Myocyte (in vitro differentiated cells): Measurements from ENCODE around the gene SAMD10. TPM values are rescaled to one million over a fixed set of nuclear protein-coding genes. Genes with fewer than 3 reads are reported as not detected.

Source experiments
- DNase-seq: peaks from one replicate; pipeline ENCODE4 v3.0.0-alpha.2; 2012; ENCODE audit warnings: low read depth
- total RNA-seq: library from RNA; depleted of rRNA; stranded (reverse); fragments of >200 nt; gene quantifications from 2 replicates; pipeline ENCODE4 v1.2.3, GENCODE V29; 2014

SAMD10 gene
- total RNA-seq, 1 donor from 2014 or later: 1.1 TPM

DNA sequence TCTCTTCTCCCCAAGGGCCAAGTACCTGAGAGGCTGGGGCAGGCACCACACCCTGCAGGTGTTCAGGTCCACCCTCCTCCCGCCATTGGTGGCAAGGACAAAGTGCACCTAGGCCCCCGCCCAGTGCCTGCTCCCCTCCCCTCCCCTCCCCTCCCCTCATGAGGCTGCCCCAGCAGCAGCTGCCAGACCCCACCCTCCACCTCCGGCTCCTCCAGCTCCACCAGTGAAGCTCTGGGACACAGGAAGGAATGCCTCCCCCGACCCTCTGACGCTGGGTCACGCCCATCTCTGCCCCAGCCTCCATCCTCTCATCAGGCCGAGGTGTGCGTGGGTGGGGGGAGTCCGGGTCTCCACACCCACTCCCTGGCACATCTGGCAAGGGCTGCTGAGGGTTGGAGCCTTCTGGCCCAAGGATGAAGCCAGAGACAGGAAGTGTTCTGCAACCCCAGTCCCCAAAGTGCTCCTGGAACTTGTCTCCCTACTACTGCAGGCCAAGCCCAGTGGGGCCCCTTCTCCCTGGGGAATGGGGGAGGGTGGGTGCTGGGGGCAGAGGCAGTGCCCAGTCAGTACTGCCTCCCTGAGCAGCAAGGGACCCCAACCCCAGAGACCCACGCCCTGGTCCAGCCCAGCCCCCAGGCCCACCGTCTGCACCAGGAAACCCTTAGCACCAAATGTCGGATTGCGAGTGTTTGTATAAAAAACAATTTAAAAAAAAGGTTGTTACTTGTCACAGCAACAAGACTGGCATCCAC lies 21.6 kb downstream of the SAMD10 start:
- DNase-seq: peak; percentile 58

DNA sequence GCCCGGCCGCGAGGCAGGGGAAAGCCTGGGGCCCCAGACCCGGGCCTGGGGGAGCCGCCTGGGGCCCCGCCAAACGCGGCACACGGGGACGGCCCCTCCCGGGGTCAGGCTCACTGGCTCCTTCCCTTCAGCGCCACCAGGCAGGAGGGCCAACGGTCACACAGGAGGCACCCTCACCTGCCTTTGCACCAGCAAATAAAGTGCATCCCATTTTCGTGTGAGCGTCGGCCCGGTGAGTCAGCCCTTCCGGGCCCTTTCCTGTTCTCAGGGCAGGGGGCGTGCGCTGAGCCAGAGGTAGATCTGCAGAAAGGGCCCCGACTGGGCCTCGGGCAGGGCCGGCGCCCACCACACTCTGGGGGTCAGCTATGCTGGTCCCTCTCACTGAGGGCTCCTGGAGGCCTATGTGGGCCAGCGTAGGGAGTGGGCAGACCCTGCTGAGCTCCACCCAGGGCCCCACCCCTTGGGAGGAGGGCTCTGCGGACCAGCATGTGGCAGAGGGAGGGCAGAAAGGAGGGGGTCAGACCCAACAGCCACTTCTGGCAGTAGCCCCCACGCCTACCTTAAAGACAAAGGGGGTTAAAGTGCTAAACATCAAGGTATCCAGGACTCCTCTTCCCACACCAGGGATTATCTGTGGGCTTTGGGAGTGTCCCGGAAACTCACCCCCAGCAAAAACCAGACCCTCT lies 22.3 kb downstream of the SAMD10 start:
- peak; percentile 87 for DNase-seq

DNA sequence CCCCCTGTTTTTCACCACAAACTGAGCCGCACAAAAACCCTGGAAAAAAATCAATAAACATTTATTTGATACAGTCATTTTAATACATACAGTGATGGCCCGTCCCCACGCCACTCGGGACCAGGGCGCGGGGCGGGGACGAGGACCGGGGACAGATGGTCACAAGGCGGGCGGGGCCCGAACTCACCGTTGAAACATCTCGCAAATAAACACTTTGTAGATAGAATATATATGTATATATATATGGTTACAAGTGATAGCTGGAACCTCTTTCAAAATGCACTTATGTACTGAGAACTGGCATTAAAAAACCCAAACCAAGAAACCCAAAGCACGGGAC lies 22.8 kb downstream of the SAMD10 start:
- no peak for DNase-seq

DNA sequence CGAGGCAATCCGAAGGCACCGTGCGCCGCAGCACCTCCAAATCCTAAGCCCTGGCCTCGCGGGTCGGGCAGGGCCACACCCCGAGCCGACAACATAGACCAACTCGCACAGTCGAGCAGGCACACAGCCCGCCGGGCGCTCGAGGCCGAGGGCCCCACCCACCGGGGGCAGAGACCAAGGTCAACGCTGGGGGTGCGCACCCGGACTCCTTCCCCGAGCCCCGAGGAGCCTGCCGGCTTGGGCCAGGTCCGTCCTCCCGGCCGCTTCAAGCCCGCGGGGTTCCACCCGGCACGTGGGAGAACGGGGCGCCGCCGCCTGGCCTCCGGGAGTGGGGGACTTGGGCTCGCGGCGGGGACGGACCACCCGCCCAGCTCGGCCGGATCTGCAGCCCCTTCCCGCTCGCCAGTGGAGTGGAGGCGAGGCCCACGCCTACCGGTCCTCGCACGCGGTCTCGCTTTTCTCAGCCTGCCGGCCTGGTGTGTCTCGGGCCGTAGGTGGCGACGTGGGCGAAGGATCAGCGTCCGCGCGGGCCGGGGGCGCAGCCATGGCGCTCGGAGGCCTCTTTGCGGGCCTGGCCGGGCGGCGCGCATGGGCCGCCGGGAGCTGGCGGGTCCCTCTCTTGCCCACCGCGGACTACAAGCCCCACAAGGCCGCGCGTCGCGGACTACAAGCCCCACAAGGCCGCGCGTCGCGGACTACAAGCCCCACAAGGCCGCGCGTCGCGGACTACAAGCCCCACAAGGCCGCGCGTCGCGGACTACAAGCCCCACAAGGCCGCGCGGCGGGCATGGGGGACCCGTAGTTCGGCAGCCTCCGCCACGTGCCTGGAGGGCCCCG lies 23.4 kb downstream of the SAMD10 start, which contains the start of gene UCKL1:
Gene UCKL1, minus strand, starts transcription at position 590 of the 837 bp plus-strand sequence. Its CDS starts 44 bp downstream, at position 546.
- DNase-seq: peak; percentile 88

DNA sequence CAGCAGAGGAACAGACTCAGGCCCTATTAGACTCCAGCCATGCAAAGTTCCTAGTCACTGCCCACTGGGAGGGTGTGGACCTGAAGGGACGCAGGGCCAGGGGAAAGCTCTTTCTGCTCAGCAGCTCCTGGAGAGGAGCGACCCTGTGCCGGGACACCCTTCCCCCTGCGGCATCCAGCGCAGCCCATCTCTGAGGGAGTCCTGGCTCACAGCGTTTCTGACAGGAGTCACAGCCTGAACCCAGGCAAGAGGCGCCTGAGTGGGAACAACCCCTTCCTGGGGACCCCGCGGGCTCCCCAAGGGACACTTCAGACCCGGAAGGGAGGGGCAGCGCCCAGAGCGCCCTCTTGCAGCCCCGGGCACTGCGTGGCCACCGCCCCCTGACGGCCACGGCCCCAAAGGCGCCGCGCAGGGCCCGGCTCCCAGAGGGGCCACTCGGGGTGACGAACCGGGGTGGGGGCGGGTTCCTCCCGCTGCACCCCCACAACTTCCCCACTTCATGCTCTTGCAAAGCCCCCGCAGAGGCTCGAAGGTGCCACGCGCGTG lies 24.1 kb downstream of the SAMD10 start:
- peak; percentile 50 for DNase-seq

DNA sequence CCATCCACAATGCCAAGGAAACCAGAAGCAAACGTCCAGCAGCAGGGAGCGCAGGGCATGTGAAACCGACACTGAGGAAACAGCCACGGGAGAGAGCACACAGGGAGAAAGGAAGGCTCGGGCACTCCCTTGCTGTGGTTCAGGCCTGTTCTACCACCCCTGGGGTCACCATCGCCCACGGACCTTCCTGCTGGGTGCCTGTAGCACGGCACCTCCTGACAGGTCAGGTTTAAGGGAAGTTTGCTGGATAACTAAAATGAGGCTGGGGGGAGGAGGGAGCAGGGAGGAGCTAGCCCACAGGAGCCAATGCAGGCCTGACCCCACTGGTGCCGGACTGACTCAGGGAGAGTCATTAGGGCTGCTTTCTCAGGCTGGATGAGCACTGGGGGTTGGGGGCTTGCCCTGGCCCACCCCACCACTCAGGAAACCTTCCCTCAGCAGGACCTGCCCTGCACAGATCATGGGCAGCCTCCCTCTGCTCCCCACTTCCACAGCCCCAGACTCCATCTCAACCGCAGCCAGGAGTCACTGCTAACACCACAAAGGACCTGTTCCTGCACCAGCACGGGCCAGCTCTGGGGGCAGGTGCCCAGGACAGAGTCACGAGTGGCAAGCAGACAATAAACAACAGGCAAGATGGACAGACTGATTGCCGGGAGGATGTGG lies 25.5 kb downstream of the SAMD10 start:
- no peak for DNase-seq

DNA sequence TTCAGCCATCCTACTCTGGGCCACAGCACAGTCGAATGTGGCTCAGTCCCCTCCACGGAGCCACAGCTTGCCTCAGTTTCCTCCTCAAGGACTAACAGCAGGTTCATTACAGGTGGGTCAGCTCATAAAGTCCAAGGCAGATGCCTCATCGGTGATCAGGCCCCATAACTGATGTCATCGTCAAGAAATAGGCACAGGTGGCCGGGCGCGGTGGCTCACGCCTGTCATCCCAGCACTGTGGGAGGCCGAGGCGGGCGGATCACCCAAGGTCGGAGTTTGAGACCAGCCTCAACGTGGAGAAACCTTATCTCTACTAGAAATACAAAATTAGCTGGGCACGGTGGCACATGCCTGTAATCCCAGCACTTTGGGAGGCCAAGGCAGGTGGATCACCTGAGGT lies 26.7 kb downstream of the SAMD10 start:
- no peak for DNase-seq

DNA sequence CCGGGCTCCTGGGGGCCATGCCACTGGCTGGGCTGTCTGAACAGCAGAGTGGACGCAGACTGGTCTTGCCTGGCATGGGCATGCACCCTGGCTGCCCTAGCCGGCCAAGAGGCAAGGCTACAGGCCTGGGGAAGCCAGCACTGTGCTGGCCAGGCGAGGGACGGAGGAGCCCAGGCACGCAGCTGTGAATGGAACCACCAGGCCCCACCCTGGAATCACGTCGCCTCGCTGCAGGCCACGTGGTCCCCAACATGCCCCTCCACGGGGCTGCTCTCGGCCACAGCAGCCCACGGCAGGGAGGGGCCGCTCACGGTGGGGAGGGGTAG lies 27.3 kb downstream of the SAMD10 start:
- DNase-seq: no peak

DNA sequence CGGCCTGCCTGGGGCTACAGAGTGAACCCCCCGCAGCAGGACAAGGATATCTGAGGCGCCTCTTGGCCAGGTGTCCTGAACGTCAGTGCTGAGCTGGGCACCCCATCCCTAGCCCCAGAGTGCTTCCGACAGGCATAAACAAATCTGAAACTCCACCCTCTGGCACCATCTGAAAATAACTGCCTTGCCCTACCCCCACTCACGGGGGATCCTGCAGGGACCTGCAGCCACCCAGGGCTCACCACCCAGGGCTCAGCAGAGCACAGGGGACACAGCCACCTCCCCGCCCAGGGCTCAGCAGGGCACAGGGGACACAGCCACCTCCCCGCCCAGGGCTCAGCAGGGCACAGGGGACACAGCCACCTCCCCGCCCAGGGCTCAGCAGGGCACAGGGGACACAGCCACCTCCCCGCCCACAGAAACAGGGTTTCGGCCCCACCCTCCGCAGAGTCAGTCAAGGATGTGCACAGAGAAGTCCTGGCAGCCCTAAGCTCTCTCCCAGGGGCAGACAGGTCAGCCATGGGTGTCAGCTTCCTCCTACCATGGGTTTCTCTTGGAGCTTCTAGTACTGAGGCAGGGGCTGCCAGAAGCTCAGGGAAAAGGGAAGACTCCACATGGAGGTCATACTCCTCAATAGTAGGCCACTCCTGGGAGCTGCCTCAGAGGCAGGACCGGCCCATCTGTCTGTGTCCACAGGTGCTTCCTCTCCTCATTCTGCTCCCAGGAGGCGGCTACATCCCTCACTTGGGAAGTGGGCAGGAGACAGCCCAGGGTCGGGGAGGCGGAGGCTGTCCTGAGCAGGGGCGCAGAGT lies 27.8 kb downstream of the SAMD10 start:
- DNase-seq: no peak

DNA sequence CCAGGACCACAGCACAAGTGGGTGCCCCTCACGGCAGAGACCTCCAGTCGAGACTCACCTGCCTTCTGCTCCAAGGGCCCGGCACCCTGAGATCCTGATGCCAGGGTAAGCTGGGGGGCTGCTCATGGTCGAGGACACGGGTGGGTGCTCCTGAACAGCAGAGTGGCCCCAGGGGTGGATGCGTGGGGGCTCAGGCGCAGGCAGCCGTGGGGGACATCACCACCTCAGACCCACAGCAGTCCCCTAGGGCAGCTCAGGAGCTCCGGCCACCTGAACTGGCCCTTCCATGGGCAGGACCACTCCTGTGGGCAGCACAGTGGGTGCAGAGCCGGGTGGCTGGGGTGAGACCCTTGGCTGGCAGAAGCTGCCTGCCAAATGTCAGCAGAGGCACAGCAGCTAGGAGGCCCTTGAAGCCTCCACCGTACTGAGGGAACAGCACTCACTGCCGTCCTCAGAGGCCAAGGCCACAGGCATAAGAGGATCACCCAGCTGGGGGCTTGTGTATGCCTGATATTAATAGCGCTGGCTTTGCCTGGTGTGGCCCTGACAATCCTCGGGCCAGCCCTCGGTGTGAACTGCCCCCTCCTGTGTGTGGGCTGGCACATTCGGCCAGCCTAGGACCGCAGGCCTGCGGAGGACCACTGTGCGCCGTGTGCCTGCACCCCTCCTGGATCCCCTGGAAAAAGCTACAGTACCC lies 28.6 kb downstream of the SAMD10 start:
- DNase-seq: peak; percentile 56

DNA sequence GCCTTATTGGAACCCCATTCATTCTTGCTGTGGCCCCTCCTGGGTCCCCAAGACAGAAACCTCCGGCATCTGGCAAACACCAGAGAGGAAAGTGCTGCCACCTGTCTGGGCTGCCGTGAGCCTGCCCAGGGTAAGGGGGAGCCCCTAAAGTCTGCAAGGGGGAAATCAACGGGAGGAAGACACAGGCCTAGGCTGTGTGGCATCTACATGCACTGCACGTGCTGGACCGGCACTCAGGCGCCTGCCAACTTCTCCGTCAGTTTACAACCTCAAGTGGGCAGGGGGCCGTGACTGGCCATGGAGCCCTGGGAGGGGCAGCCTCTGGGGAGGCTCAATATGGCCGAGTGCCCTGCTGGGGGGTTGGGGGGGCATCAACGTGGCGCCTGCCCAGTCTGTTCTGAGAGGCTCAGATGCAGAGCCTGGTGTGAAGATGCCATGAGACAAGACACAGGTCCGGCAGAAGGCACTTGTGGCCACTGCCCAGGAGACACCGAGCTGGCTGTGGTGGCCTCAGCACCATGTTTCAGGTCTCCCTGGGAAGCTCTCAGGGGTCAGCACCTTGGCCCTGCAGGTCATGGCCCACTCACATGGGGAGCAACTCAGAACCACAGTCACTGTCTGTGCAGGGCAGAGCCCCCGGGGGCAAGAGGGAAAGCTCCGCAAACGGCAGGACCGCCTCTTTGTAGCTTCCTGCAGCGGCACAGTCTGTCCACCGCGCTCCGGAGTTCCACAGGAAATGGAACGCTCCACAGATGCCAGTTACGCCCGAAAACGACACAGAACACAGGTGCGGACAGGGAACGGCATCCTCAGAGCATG lies 31.6 kb downstream of the SAMD10 start:
- no peak for DNase-seq

DNA sequence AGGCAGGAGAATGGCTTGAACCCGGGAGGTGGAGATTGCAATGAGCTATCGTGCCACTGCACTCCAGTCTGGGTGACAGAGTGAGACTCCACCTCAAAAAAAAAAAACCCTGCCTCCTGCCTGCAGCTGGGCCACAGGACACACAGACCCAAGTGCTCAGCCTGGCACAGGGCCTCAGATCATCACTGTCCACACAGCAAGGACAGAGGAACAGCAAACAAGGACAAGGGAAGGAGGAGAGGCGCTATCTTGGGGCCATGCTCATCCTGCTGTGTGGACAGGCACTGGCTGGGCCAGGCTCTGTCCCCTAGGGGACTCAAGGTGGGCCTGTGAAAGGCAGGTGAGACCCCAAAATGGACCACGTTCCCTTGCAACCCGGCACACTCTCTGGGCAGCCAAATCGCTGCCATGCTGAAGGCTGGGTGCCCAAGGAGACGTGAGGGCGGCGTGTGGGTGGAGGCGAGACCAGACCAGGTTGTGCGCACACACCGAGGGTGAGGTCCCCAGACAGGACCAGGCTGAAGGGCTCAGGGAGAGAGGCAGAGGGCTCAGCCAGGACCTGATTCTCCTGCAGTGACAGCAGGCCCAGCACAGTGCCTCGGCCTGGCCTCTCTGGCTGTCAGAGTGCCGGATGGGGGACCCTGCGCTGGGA lies 32.3 kb downstream of the SAMD10 start:
- DNase-seq: no peak

DNA sequence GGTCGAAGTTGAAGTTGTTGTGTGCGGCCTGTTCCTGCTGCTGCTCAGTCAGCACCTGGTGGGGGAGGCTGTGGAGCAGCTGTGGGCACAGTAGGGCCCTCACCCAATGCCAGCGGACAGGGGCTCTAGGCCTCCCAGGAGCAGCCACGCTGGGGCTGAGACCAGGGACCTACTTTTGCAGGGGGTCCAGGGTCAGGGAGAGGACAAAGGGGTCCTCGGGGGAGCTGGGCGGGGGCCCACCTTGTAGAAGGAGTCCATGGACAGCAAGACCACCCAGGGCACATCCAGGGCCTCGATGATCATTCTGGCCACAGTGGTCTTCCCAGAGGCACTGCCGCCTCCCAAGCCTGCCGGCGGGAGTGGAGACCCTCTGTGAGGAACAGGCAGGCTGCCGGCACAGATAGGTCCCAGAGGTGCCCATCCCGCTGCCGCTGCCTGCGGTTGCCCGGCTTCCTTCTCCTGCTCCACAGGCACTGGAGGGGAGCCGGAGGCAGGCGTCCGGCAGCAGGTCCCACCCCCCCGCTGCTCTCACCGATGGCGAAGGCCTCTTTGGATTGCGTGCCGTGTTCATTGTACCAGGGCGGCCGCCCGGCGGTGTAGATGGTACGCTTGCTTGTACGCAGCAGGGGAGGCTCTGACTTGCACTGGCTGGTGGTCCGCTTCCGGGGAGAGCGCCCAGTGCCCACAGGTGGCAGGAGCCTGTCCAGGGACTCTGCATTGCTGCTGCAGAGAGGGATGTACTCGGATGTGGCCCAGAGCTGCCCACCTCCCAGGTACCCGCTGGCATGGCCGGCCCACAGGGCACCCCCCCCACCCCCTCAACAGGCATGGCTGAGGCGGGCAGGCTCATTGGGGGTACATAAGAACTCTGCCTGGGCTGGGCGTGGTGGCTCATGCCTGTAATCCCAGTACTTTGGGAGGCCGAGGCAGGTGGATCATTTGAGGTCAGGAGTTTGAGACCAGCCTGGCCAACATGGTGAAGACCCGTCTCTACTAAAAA lies 33.2 kb downstream of the SAMD10 start:
- no peak for DNase-seq

DNA sequence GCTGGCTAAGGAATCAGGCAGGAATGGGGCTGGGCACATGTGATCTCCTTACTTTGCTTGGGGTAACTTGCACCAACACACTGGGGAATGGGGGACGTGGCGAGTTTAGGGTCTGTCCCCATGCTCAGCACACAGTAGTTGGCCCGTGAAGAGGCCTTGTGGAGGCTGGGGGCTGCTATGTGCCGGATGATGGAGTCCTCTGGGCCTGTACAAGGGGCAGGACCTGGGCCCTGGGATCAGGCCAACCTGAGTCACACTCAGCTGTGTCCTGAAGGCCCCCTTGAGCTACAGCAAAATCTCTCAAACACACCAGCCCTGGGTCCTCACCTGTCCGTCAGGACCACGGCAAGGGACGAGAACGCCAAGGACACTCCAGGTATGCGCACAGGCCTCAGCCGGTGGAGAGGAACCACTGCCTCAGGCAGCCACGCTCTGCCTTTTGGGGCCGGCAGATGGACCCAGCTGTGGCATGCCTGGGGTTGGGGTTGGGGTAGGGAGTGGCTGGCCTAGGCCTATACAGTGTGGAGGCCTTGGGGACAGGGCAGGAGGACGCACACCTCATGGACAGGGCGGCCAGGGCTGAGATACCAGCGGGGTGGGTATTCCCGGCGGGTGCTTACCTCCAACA lies 34.3 kb downstream of the SAMD10 start:
- DNase-seq: no peak

DNA sequence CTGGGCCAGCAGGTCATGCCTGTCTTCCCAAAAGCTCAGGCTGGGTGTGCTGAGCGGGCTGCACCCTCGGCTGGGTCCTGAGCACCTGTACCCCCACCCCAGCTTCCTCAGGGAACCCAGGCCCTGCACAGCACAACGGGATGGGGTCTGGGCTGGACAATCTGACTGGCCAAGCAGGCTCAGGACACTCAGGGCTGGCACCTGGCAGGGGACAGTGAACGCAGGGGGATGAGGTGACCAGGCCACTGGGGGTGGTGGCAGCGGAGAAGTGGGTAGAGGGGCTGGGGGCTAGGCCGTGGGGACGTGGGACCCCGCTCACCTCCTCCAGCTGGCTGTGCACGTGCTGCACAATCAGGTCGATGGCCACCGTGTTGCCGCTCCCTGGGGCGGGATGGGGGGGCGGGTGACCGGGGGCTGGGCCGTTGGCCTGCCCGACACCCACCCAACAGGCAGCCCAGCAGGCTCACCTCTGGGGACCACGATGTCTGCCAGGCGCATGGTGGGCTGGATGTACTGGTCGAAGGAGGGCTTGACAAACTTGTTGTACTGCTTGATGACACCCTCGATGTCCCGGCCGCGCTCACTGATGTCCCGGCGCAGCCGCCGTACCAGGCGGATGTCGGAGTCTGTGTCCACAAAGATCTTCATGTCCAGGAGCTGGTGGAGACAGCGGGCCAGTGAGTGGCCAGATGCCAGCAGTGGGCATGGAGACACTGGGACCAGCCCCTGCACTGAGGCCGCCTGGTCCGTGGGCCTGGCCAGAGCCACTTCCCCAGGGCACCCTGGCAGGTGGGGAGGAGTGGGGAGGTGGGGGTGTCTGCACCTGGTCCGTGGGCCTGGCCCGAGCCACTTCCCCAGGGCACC lies 35.1 kb downstream of the SAMD10 start:
- no peak for DNase-seq

DNA sequence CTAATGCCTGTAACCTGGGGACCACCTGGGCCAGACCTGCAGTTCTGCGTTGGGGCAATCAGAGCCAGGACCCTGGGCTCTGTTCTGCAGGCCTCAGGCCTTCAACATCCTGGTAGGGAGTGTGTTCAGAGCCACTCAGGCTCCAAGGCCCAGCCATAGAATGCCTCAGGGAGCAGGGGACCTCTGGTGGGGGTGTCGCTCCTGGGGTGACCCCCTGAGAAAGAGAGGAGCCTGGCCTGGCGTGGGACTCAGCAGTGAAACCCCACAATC lies 35.7 kb downstream of the SAMD10 start:
- DNase-seq: no peak
